Neural progenitor cell (in vitro differentiated cells): ENCODE results near the gene NAGA.

ENCODE experiments used
- CTCF ChIP-seq: fragments of 200-600 bp; sonication (generic); IDR thresholded peaks from 2 replicates; pipeline ENCODE4 v1.5.1; 2017; ENCODE audit warnings: antibody characterized with exemption, mild to moderate bottlenecking
- EZH2phosphoT487 ChIP-seq: fragments of 200-600 bp; sonication (generic); IDR thresholded peaks from 2 replicates; pipeline ENCODE4 v1.6.1; 2017; ENCODE audit warnings: antibody characterized with exemption

- no peak for TF ChIP-seq CTCF
- TF ChIP-seq EZH2phosphoT487, result no peak
Observed at GRCh38 chr22:42062506-42063170, 8.0 kb downstream of the NAGA start.
